IMR-90 (cell line): ENCODE measurements around the gene CFD. TPM values are rescaled to one million over a fixed set of nuclear protein-coding genes. Genes with fewer than 3 reads are reported as not detected.

Experiments
- ATAC-seq: fragments of 200-7000 bp; cut with Tn5 transposase; 2 replicates; pipeline ENCODE4 v1.9.1; 2020; ENCODE audit warnings: low read depth, mild to moderate bottlenecking, moderate library complexity
- BruUV-seq: library from RNA; stranded (reverse); fragments of 400-500 nt; replicated peaks from 2 replicates; lab custom pipeline; 2021; lab: Mats Ljungman, UMichigan
- CTCF ChIA-PET: fragments of 300-600 bp; formaldehyde crosslinking; extraction: SDS; loops from one replicate; lab custom pipeline; 2021; ENCODE audit warnings: antibody characterized with exemption; lab: Yijun Ruan, JAX
- POLR2A ChIA-PET: fragments of 300-600 bp; sonication (Branson Sonifier 250); formaldehyde crosslinking; loops from one replicate; lab custom pipeline; 2022; ENCODE audit warnings: antibody characterized with exemption; ENCODE audit not compliant: unreplicated experiment; lab: Charles Lee
- DNase-seq: peaks from one replicate; pipeline ENCODE4 v3.0.0; 2013
- H2AFZ ChIP-seq: replicated peaks from 2 replicates; pipeline ENCODE3; 2013; ENCODE audit warnings: low read length, mild to moderate bottlenecking; ENCODE audit not compliant: poor library complexity
- H2AK5ac ChIP-seq: 2 replicates; pipeline ENCODE4 v1.6.1; 2013; ENCODE audit warnings: low read depth, low read length, inconsistent platforms
- H2AK9ac ChIP-seq: replicated peaks from 2 replicates; pipeline ENCODE3; 2013; ENCODE audit warnings: mild to moderate bottlenecking, low read depth, low read length, moderate library complexity; ENCODE audit not compliant: poor library complexity
- H2BK120ac ChIP-seq: 2 replicates; pipeline ENCODE4 v1.6.1; 2013; ENCODE audit warnings: low read depth, low read length, inconsistent platforms
- H2BK15ac ChIP-seq: 3 replicates; pipeline ENCODE4 v1.6.1; 2013; ENCODE audit warnings: low read depth, low read length, inconsistent platforms
- H2BK20ac ChIP-seq: 2 replicates; pipeline ENCODE4 v1.6.1; 2013; ENCODE audit warnings: low read depth, mild to moderate bottlenecking, inconsistent platforms, low read length, moderate library complexity
- H2BK5ac ChIP-seq: 2 replicates; pipeline ENCODE4 v1.6.1; 2013; ENCODE audit warnings: mild to moderate bottlenecking, low read depth, low read length, inconsistent platforms; ENCODE audit not compliant: poor library complexity, severe bottlenecking
- H3K14ac ChIP-seq: replicated peaks from 2 replicates; pipeline ENCODE4 v1.6.1; 2013; ENCODE audit warnings: low read depth, low read length, inconsistent platforms
- H3K18ac ChIP-seq: 2 replicates; pipeline ENCODE4 v1.6.1; 2013; ENCODE audit warnings: low read depth, low read length, control low read depth
- H3K23ac ChIP-seq: 2 replicates; pipeline ENCODE4 v1.6.1; 2013; ENCODE audit warnings: low read depth, low read length, inconsistent platforms
- H3K27ac ChIP-seq: 2 replicates; pipeline ENCODE4 v1.5.1; 2013; ENCODE audit warnings: mild to moderate bottlenecking, control low read depth, low read length; ENCODE audit not compliant: insufficient read depth
- H3K27me3 ChIP-seq: 2 replicates; pipeline ENCODE4 v1.6.1; 2013; ENCODE audit warnings: low read length; ENCODE audit not compliant: control insufficient read depth, insufficient read depth
- H3K36me3 ChIP-seq: 2 replicates; pipeline ENCODE4 v1.6.1; 2013; ENCODE audit warnings: low read length, mixed read lengths; ENCODE audit not compliant: control insufficient read depth, insufficient read depth
- H3K4ac ChIP-seq: 2 replicates; pipeline ENCODE4 v1.6.1; 2013; ENCODE audit warnings: low read depth, low read length, inconsistent platforms
- H3K4me1 ChIP-seq: 2 replicates; pipeline ENCODE4 v1.6.1; 2013; ENCODE audit warnings: low read length, mixed read lengths; ENCODE audit not compliant: control insufficient read depth, insufficient read depth
- H3K4me2 ChIP-seq: 2 replicates; pipeline ENCODE4 v1.6.1; 2013; ENCODE audit warnings: low read depth, mild to moderate bottlenecking, control low read depth, low read length, moderate library complexity
- H3K4me3 ChIP-seq: 2 replicates; pipeline ENCODE4 v1.5.1; 2013; ENCODE audit warnings: low read depth, mild to moderate bottlenecking, control low read depth, low read length, moderate library complexity; ENCODE audit not compliant: insufficient read depth
- H3K56ac ChIP-seq: 2 replicates; pipeline ENCODE4 v1.6.1; 2013; ENCODE audit warnings: low read length, inconsistent platforms; ENCODE audit not compliant: insufficient read depth; ENCODE audit errors: extremely low read depth
- H3K79me1 ChIP-seq, 2 experiments: 2 replicates each; pipeline ENCODE4 v1.6.1; 2013; ENCODE audit warnings: low read length in 2 of 2, inconsistent platforms in 1 of 2, low read depth in 1 of 2
- H3K9ac ChIP-seq: 2 replicates; pipeline ENCODE4 v1.6.1; 2013; ENCODE audit warnings: low read depth, low read length, control low read depth
- H3K9me1 ChIP-seq: 2 replicates; pipeline ENCODE4 v1.6.1; 2013; ENCODE audit warnings: low read length, inconsistent platforms; ENCODE audit not compliant: insufficient read depth
- H3K9me3 ChIP-seq: 2 replicates; pipeline ENCODE4 v1.6.1; 2013; ENCODE audit warnings: low read length; ENCODE audit not compliant: control insufficient read depth, insufficient read depth
- H4K20me1 ChIP-seq: 2 replicates; pipeline ENCODE4 v1.6.1; 2013; ENCODE audit warnings: low read length, inconsistent platforms; ENCODE audit not compliant: insufficient read depth
- H4K5ac ChIP-seq: 2 replicates; pipeline ENCODE4 v1.6.1; 2013; ENCODE audit warnings: mild to moderate bottlenecking, low read depth, low read length, control low read depth
- H4K8ac ChIP-seq, 2 experiments: 2 replicates each; pipeline ENCODE4 v1.6.1; 2013; ENCODE audit warnings: low read depth in 2 of 2, low read length in 2 of 2, control low read depth in 1 of 2, inconsistent platforms in 1 of 2
- H4K91ac ChIP-seq: 2 replicates; pipeline ENCODE4 v1.6.1; 2013; ENCODE audit warnings: low read depth, low read length, inconsistent platforms; ENCODE audit not compliant: insufficient read depth
- CEBPB ChIP-seq: IDR thresholded peaks from 2 replicates; pipeline ENCODE4 v1.6.1; 2012; ENCODE audit warnings: low read depth, low read length, improper control_type of control experiment
- CHD1 ChIP-seq: IDR thresholded peaks from 2 replicates; pipeline ENCODE4 v1.6.1; 2012; ENCODE audit warnings: low read depth, low read length, improper control_type of control experiment
- ELK1 ChIP-seq: fragments of 150-350 bp; IDR thresholded peaks from 2 replicates; pipeline ENCODE4 v1.6.1; 2016; ENCODE audit warnings: low read depth, mild to moderate bottlenecking, low read length, moderate library complexity, borderline replicate concordance
- FOS ChIP-seq: fragments of 150-350 bp; IDR thresholded peaks from 2 replicates; pipeline ENCODE4 v1.6.1; 2016; ENCODE audit warnings: low read depth, low read length
- MXI1 ChIP-seq: IDR thresholded peaks from 2 replicates; pipeline ENCODE4 v1.6.1; 2012; ENCODE audit warnings: low read depth, mild to moderate bottlenecking, low read length, moderate library complexity, borderline replicate concordance
- NFE2L2 ChIP-seq: fragments of 150-350 bp; IDR thresholded peaks from 2 replicates; pipeline ENCODE4 v1.6.1; 2016; ENCODE audit warnings: low read depth, mild to moderate bottlenecking, low read length
- RCOR1 ChIP-seq: IDR thresholded peaks from 2 replicates; pipeline ENCODE4 v1.6.1; 2012; ENCODE audit warnings: mild to moderate bottlenecking, low read length, improper control_type of control experiment; ENCODE audit not compliant: insufficient replicate concordance
- RFX5 ChIP-seq: IDR thresholded peaks from 2 replicates; pipeline ENCODE4 v1.8.0; 2012; ENCODE audit warnings: low read depth, mild to moderate bottlenecking, low read length, moderate library complexity
- USF2 ChIP-seq: fragments of 150-350 bp; IDR thresholded peaks from 2 replicates; pipeline ENCODE4 v1.6.1; 2017; ENCODE audit warnings: mild to moderate bottlenecking, antibody characterized with exemption, low read length, low read depth
- WGBS, 2 experiments: methylation state at CpG; one replicate each; pipeline versions ENCODE4 v1.1.5 to v1.1.7; 2013; ENCODE audit warnings: missing lambda C conversion rate in 2 of 2; ENCODE audit not compliant: insufficient read length in 1 of 2; ENCODE audit errors: extremely low coverage in 2 of 2; 5-methylcytosine and 5-hydroxymethylcytosine counted together
- dilution Hi-C: fragments of 300-500 bp; cut with HindIII; formaldehyde crosslinking; loops from one replicate; pipeline ENCODE4 v1.14.3; 2018; ENCODE audit warnings: low sequenced_read_pairs; ENCODE audit not compliant: unreplicated experiment
- in situ Hi-C: fragments of 300-500 bp; cut with MboI; formaldehyde crosslinking; loops from 3 replicates; pipeline ENCODE4 v1.14.3; 2019; ENCODE audit warnings: low sequenced_read_pairs, inconsistent platforms, mixed read lengths
- intact Hi-C: fragments of 100-400 bp; cut with micrococcal nuclease; formaldehyde crosslinking; loops from 2 replicates; pipeline ENCODE4 v1.10.0; 2022
- polyA plus RNA-seq, 3 experiments: library from polyadenylated mRNA; depleted of rRNA; stranded (reverse); fragments of >200 nt; gene quantifications; 2 replicates each; pipeline ENCODE4 v1.2.3, GENCODE V29; 2012; ENCODE audit warnings: low replicate concordance in 1 of 3
- total RNA-seq: library from RNA; depleted of rRNA; stranded (reverse); fragments of >200 nt; gene quantifications from 2 replicates; pipeline ENCODE4 v1.2.3, GENCODE V29; 2012

The CFD gene
- total and polyA plus RNA-seq, 2 of the 4 experiments (the other 2 are of a cell fraction), result 1.4 to 2.8 TPM

- Histone ChIP-seq H3K4me2 (no peak overlapping the region), H3K27ac (no peak overlapping the region), H3K27me3 (no peaks in the 10 kb centered on the region), H4K20me1 (peaks cover 69% of the 10 kb centered on the region), H3K9me1 (no peaks in the 10 kb centered on the region), H2AFZ (no peak overlapping the region), H3K4me3 (no peak overlapping the region), H3K4ac (no peak overlapping the region), H2AK5ac (no peak overlapping the region), H3K56ac (no peak overlapping the region), H3K36me3 (peaks cover 86% of the 10 kb centered on the region), H2AK9ac (no peak overlapping the region), H3K18ac (no peak overlapping the region), H2BK120ac (no peak overlapping the region), H3K79me1 (peaks cover 11 to 42% of the 10 kb centered on the region in 2 experiments), H4K91ac (no peak overlapping the region), H3K4me1 (no peaks in the 10 kb centered on the region), H4K5ac (no peak overlapping the region), H3K14ac (no peak overlapping the region), H2BK5ac (no peak overlapping the region), H2BK15ac (no peak overlapping the region), H2BK20ac (no peak overlapping the region), H4K8ac (no peak overlapping the region), H3K9me3 (no peaks in the 10 kb centered on the region), H3K9ac (no peak overlapping the region), H3K23ac (no peak overlapping the region)
- intact Hi-C loops, result no loop called here
- no peak for ATAC-seq
- TF ChIP-seq FOS (no peak), MXI1 (no peak), RFX5 (no peak), RCOR1 (no peak), CEBPB (no peak), CHD1 (no peak), NFE2L2 (no peak), ELK1 (no peak), USF2 (no peak)
- dilution Hi-C loops, result no loop called here
- BruUV-seq, result no TSS peak
- in situ Hi-C loops, result no loop called here
- ChIA-PET CTCF (interaction anchor here (0.6 kb wide), 1 partner anchor 65 kb away, joined by 4 read pairs; no protein-coding TSS in a partner anchor), POLR2A (no interaction called here)
- DNase-seq, result no peak
- 92% methylated on average over 14 of the region's 30 CpGs; no CpG with 5 or more reads in 1 of the 2 experiments for WGBS, 2 experiments
Observed at GRCh38 chr19:810077-810855, 49.2 kb upstream of the CFD start.
